Right lobe of liver (tissue), 6 donors: Measurements from ENCODE around the gene CRYGC. TPM values are rescaled to one million over a fixed set of nuclear protein-coding genes. Genes with fewer than 3 reads are reported as not detected.

Source experiments
- ATAC-seq, 4 donors: fragments of 200-7000 bp; cut with Tn5 transposase; one replicate each; pipeline ENCODE4 v1.9.1; 2020; ENCODE audit warnings: mild to moderate bottlenecking in 4 of 4, moderate library complexity in 4 of 4
- DNase-seq, 3 donors: peaks; one replicate each; pipeline ENCODE4 v3.0.0-alpha.2; 2020
- H3K27ac ChIP-seq, 3 donors: fragments of 200-600 bp; one replicate each; pipeline ENCODE4 v1.8.0; 2022
- H3K27me3 ChIP-seq, 2 donors: fragments of 200-600 bp; one replicate each; pipeline ENCODE4 v1.8.0; 2022
- H3K36me3 ChIP-seq, 4 donors: fragments of 200-600 bp; sonication (generic) in 1 of 4; one replicate each; pipeline versions ENCODE4 v1.5.1 to v1.8.0; 2017 to 2022; ENCODE audit warnings: control low read depth in 1 of 4
- H3K4me1 ChIP-seq, 4 donors: fragments of 200-600 bp; sonication (generic) in 1 of 4; one replicate each; pipeline versions ENCODE4 v1.5.1 to v1.8.0; 2017 to 2022; ENCODE audit warnings: control low read depth in 1 of 4
- H3K4me3 ChIP-seq, 3 donors: fragments of 200-600 bp; one replicate each; pipeline ENCODE4 v1.8.0; 2022
- H3K9me3 ChIP-seq, 4 donors: fragments of 200-600 bp; sonication (generic) in 1 of 4; one replicate each; pipeline versions ENCODE4 v1.5.1 to v1.8.0; 2017 to 2022; ENCODE audit warnings: control low read depth in 1 of 4
- CTCF ChIP-seq, 4 donors: fragments of 200-600 bp in 3 of 4; fragments of 450-650 bp in 1 of 4; IDR thresholded peaks; one replicate each; pipeline versions ENCODE4 v1.5.1 to v1.8.0; 2016 to 2022; ENCODE audit warnings: antibody characterized with exemption in 4 of 4, mild to moderate bottlenecking in 2 of 4
- POLR2A ChIP-seq: fragments of 450-650 bp; IDR thresholded peaks from one replicate; pipeline ENCODE4 v1.6.1; 2017; ENCODE audit warnings: antibody characterized with exemption, mild to moderate bottlenecking
- WGBS: methylation state at CpG from one replicate; pipeline ENCODE4 v1.1.6; 2018; ENCODE audit warnings: low coverage, low lambda C conversion rate; ENCODE audit not compliant: insufficient coverage; ENCODE audit errors: missing lambda C conversion rate; 5-methylcytosine and 5-hydroxymethylcytosine counted together
- intact Hi-C, 2 donors: fragments of 100-400 bp; cut with DNase I; formaldehyde crosslinking; loops; one replicate each; pipeline versions ENCODE4 v1.11.2 to v1.14.1; 2022
- total RNA-seq, 6 experiments: library from RNA; depleted of rRNA in 2 of 6; stranded (reverse); fragments of >200 nt in 2 of 6; fragmentation: NEBNext Ultra II Directional in 3 of 6; extraction: Animal tissue kit (Norgen Biotek cat#: 25700) in 3 of 6; gene quantifications; one replicate each; pipeline versions ENCODE4 v1.1.0 to v1.2.4, GENCODE V29; 2016 to 2023
- donor health status: DM: no; HTN: yes; CAD: no.
- donor health status: DM: no; HTN: no; CAD: no.
- donor health status: DM: no; HTN: no; CAD: no.
- donor health status: DM: no; HTN: yes; CAD: no.
- donor health status: DM: no; HTN: yes; CAD: no.

The CRYGC gene
- total RNA-seq, 6 experiments from 2014 or later, result not detected

GRCh38 chr2:208097313-208097712 is 32.3 kb downstream of the CRYGC start:
- no peaks in the 10 kb centered on the region for H3K27me3 ChIP-seq
- no peak overlapping the region for H3K27ac ChIP-seq
- TF ChIP-seq CTCF (IDR thresholded peaks at IDR 0.05) (no peak), POLR2A (no peak)
- H3K36me3 ChIP-seq, result no peaks in the 10 kb centered on the region
- peaks cover 0 to 4% (median 0%) of the 10 kb centered on the region in 4 donors for H3K4me1 ChIP-seq
- ATAC-seq (no peak), DNase-seq (no peak)
- intact Hi-C loops, result no loop called here
- no peak overlapping the region for H3K4me3 ChIP-seq
- 79% methylated on average over 3 of the region's 3 CpGs for WGBS
- no peaks in the 10 kb centered on the region for H3K9me3 ChIP-seq

GRCh38 chr2:208096080-208096479 is 33.5 kb downstream of the CRYGC start:
- no peaks in the 10 kb centered on the region for H3K27me3 ChIP-seq
- TF ChIP-seq POLR2A (no peak), CTCF (IDR thresholded peaks at IDR 0.05) (no peak)
- DNase-seq, result no peak
- intact Hi-C loops, result no loop called here
- no peaks in the 10 kb centered on the region for H3K9me3 ChIP-seq
- H3K4me1 ChIP-seq, result peaks cover 0 to 5% (median 0%) of the 10 kb centered on the region in 4 donors
- no peak overlapping the region for H3K4me3 ChIP-seq
- whole genome bisulfite sequencing, result 77% methylated on average over 3 of the region's 3 CpGs
- no peak overlapping the region for H3K27ac ChIP-seq
- H3K36me3 ChIP-seq, result no peaks in the 10 kb centered on the region
- no peak for ATAC-seq

- Histone ChIP-seq H3K9me3 (no peaks in the 10 kb centered on the region), H3K36me3 (no peaks in the 10 kb centered on the region), H3K4me1 (peaks cover 0 to 5% (median 0%) of the 10 kb centered on the region in 4 donors), H3K4me3 (no peak overlapping the region), H3K27ac (no peak overlapping the region), H3K27me3 (no peaks in the 10 kb centered on the region)
- DNase-seq, result no peak
- intact Hi-C loops, result no loop called here
- TF ChIP-seq CTCF (IDR thresholded peaks at IDR 0.05) (no peak), POLR2A (no peak)
- ATAC-seq, result no peak
Observed at GRCh38 chr2:208093128-208093527, 36.5 kb downstream of the CRYGC start.

GRCh38 chr2:208092093-208092832 is 37.4 kb downstream of the CRYGC start:
- Histone ChIP-seq H3K27me3 (no peaks in the 10 kb centered on the region), H3K27ac (no peak overlapping the region), H3K4me3 (no peak overlapping the region), H3K4me1 (peaks cover 0 to 5% (median 0%) of the 10 kb centered on the region in 4 donors), H3K9me3 (no peaks in the 10 kb centered on the region), H3K36me3 (no peaks in the 10 kb centered on the region)
- DNase-seq (no peak), ATAC-seq (peak in 1 of 4 donors; percentile 52)
- TF ChIP-seq POLR2A (no peak), CTCF (IDR thresholded peaks at IDR 0.05) (no peak)
- WGBS, result 43% methylated on average over 1 of the region's 1 CpG
- intact Hi-C loops, result no loop called here

- Histone ChIP-seq H3K4me3 (no peak overlapping the region), H3K9me3 (no peaks in the 10 kb centered on the region), H3K27ac (no peak overlapping the region), H3K4me1 (peaks cover 0 to 5% (median 0%) of the 10 kb centered on the region in 4 donors), H3K36me3 (no peaks in the 10 kb centered on the region), H3K27me3 (no peaks in the 10 kb centered on the region)
- ATAC-seq (no peak), DNase-seq (no peak)
- no peak for TF ChIP-seq CTCF (IDR thresholded peaks at IDR 0.05)
- intact Hi-C loops, result no loop called here
Observed at GRCh38 chr2:208090420-208090819, 39.2 kb downstream of the CRYGC start.
